H1 (cell line): ENCODE measurements around the gene NDUFAF3. TPM values are rescaled to one million over a fixed set of nuclear protein-coding genes. Genes with fewer than 3 reads are reported as not detected.

ENCODE experiments used
- CTCF ChIA-PET: fragments of 300-600 bp; sonication (Branson Sonifier 250); formaldehyde crosslinking; loops from one replicate; lab custom pipeline; 2021; ENCODE audit not compliant: partially characterized antibody; lab: Charles Lee
- POLR2A ChIA-PET: fragments of 300-600 bp; sonication (Branson Sonifier 250); formaldehyde crosslinking; loops from one replicate; lab custom pipeline; 2021; ENCODE audit warnings: inconsistent platforms; ENCODE audit not compliant: partially characterized antibody; lab: Charles Lee
- DNase-seq, 2 experiments: peaks; one replicate each; pipeline versions ENCODE4 v3.0.0 to v3.0.0-alpha.2; 2010 to 2022; ENCODE audit warnings: low spot score in 2 of 2, low read depth in 1 of 2, mixed read lengths in 1 of 2
- FAIRE-seq: peaks from 2 replicates; lab custom pipeline; 2011; peaks lifted over from hg19 to GRCh38; lab: Jason Lieb, UNC
- H2AFZ ChIP-seq: 2 replicates; pipeline ENCODE4 v1.8.1; 2012; ENCODE audit warnings: low read length, inconsistent platforms
- H2AK5ac ChIP-seq: 2 replicates; pipeline ENCODE4 v1.6.1; 2013; ENCODE audit warnings: low read depth, low read length
- H2BK120ac ChIP-seq: replicated peaks from 2 replicates; pipeline ENCODE3; 2013; ENCODE audit warnings: low read depth, low read length, inconsistent platforms
- H2BK12ac ChIP-seq: 2 replicates; pipeline ENCODE4 v1.6.1; 2013; ENCODE audit warnings: low read depth, low read length
- H2BK15ac ChIP-seq: 2 replicates; pipeline ENCODE4 v1.6.1; 2013; ENCODE audit warnings: low read length
- H2BK20ac ChIP-seq: 2 replicates; pipeline ENCODE4 v1.6.1; 2013; ENCODE audit warnings: low read length
- H2BK5ac ChIP-seq: 2 replicates; pipeline ENCODE4 v1.6.1; 2013; ENCODE audit warnings: low read depth, low read length
- H3K14ac ChIP-seq: 2 replicates; pipeline ENCODE4 v1.6.1; 2013; ENCODE audit warnings: inconsistent platforms; ENCODE audit not compliant: insufficient read length
- H3K18ac ChIP-seq: 2 replicates; pipeline ENCODE4 v1.6.1; 2013; ENCODE audit warnings: low read length; ENCODE audit errors: extremely low read depth
- H3K23ac ChIP-seq: 2 replicates; pipeline ENCODE4 v1.6.1; 2013; ENCODE audit warnings: inconsistent platforms; ENCODE audit not compliant: insufficient read length
- H3K23me2 ChIP-seq: 2 replicates; pipeline ENCODE4 v1.6.1; 2013; ENCODE audit warnings: low read depth, low read length
- H3K27ac ChIP-seq: 2 replicates; pipeline ENCODE4 v1.6.1; 2011; ENCODE audit warnings: low read depth, low read length, inconsistent platforms
- H3K27me3 ChIP-seq, 4 experiments: replicated peaks in 1 of 4; 1 replicate in 1 of 4; 2 replicates in 3 of 4; pipeline versions ENCODE4 v1.6.1 to v1.8.1; 2011 to 2013; ENCODE audit warnings: low read length in 3 of 4, mild to moderate bottlenecking in 3 of 4, inconsistent platforms in 2 of 4, mixed read lengths in 2 of 4, moderate library complexity in 1 of 4; ENCODE audit not compliant: control insufficient read depth in 3 of 4, insufficient read depth in 3 of 4; ENCODE audit errors: extremely low read depth in 1 of 4
- H3K36me3 ChIP-seq, 4 experiments: 2 replicates each; pipeline versions ENCODE4 v1.6.1 to v1.8.1; 2011 to 2013; ENCODE audit warnings: mild to moderate bottlenecking in 4 of 4, low read length in 3 of 4, moderate library complexity in 2 of 4, control low read depth in 1 of 4, inconsistent platforms in 1 of 4; ENCODE audit not compliant: insufficient read depth in 4 of 4, control insufficient read depth in 2 of 4
- H3K4ac ChIP-seq: replicated peaks from 2 replicates; pipeline ENCODE3; 2013; ENCODE audit warnings: low read length, low read depth, mixed read lengths, inconsistent platforms; ENCODE audit not compliant: insufficient read length
- H3K4me1 ChIP-seq, 4 experiments: replicated peaks in 1 of 4; 1 replicate in 1 of 4; 2 replicates in 3 of 4; pipeline versions ENCODE4 v1.6.1 to v1.8.1; 2011 to 2013; ENCODE audit warnings: low read length in 3 of 4, inconsistent platforms in 2 of 4, mixed read lengths in 1 of 4; ENCODE audit not compliant: insufficient read depth in 4 of 4, control insufficient read depth in 3 of 4
- H3K4me2 ChIP-seq, 2 experiments: 2 replicates each; pipeline versions ENCODE4 v1.6.1 to v1.8.1; 2011 to 2013; ENCODE audit warnings: low read depth in 2 of 2, low read length in 2 of 2, control low read depth in 1 of 2, inconsistent platforms in 1 of 2, mild to moderate bottlenecking in 1 of 2; ENCODE audit not compliant: insufficient read depth in 1 of 2
- H3K4me3 ChIP-seq, 4 experiments: fragments of 200-600, 300-600 bp in 1 of 4; sonication (generic), shearing (Covaris generic), sonication (Bioruptor Twin) in 1 of 4; 2 replicates each; pipeline versions ENCODE4 v1.5.1 to v1.8.1; 2011 to 2016; ENCODE audit warnings: low read length in 4 of 4, low read depth in 3 of 4, control low read depth in 2 of 4, inconsistent platforms in 2 of 4, mild to moderate bottlenecking in 2 of 4, mixed read lengths in 1 of 4, moderate library complexity in 1 of 4; ENCODE audit not compliant: insufficient read depth in 2 of 4; ENCODE audit errors: extremely low read depth in 1 of 4
- H3K56ac ChIP-seq: replicated peaks from 2 replicates; pipeline ENCODE3; 2013; ENCODE audit warnings: low read depth, mild to moderate bottlenecking, mixed read lengths, low read length, inconsistent platforms; ENCODE audit not compliant: insufficient read length
- H3K79me1 ChIP-seq: 2 replicates; pipeline ENCODE4 v1.6.1; 2013; ENCODE audit warnings: low read depth, low read length, control low read depth
- H3K79me2 ChIP-seq, 2 experiments: 2 replicates each; pipeline versions ENCODE4 v1.6.1 to v1.8.1; 2012 to 2013; ENCODE audit warnings: low read length in 2 of 2, mild to moderate bottlenecking in 2 of 2, inconsistent platforms in 1 of 2; ENCODE audit not compliant: insufficient read depth in 2 of 2, control insufficient read depth in 1 of 2
- H3K9ac ChIP-seq, 4 experiments: replicated peaks in 1 of 4; 1 replicate in 1 of 4; 2 replicates in 3 of 4; pipeline versions ENCODE4 v1.6.1 to v1.8.1; 2011 to 2013; ENCODE audit warnings: low read depth in 3 of 4, low read length in 3 of 4, control low read depth in 2 of 4, mild to moderate bottlenecking in 2 of 4, moderate library complexity in 2 of 4, inconsistent platforms in 1 of 4; ENCODE audit errors: extremely low read depth in 1 of 4
- H3K9me3 ChIP-seq, 2 experiments: 2 replicates each; pipeline versions ENCODE4 v1.6.1 to v1.8.1; 2012 to 2013; ENCODE audit warnings: mild to moderate bottlenecking in 2 of 2, moderate library complexity in 2 of 2, control low read depth in 1 of 2, inconsistent platforms in 1 of 2, low read depth in 1 of 2, low read length in 1 of 2, mixed read lengths in 1 of 2; ENCODE audit not compliant: insufficient read depth in 2 of 2
- H4K20me1 ChIP-seq, 2 experiments: replicated peaks in 1 of 2; 2 replicates each; pipeline versions ENCODE3 to v1.8.1; 2011 to 2013; ENCODE audit warnings: inconsistent platforms in 2 of 2, low read length in 2 of 2, mild to moderate bottlenecking in 1 of 2; ENCODE audit not compliant: insufficient read depth in 2 of 2, control insufficient read depth in 1 of 2
- H4K5ac ChIP-seq: 2 replicates; pipeline ENCODE4 v1.6.1; 2013; ENCODE audit warnings: low read length, low read depth, mixed read lengths, inconsistent platforms; ENCODE audit not compliant: insufficient read length
- H4K8ac ChIP-seq: 2 replicates; pipeline ENCODE4 v1.8.0; 2013; ENCODE audit warnings: mild to moderate bottlenecking, moderate library complexity, low read length, inconsistent platforms; ENCODE audit not compliant: insufficient read depth; ENCODE audit errors: extremely low read depth
- H4K91ac ChIP-seq: replicated peaks from 2 replicates; pipeline ENCODE3; 2013; ENCODE audit warnings: low read length, mixed read lengths, inconsistent platforms; ENCODE audit not compliant: insufficient read length
- EGR1 ChIP-seq: IDR thresholded peaks from 2 replicates; pipeline ENCODE4 v1.6.1; 2011; ENCODE audit warnings: low read depth, low read length, borderline replicate concordance
- HDAC2 ChIP-seq, 2 experiments: fragments of 300-600 bp in 1 of 2; sonication (generic) in 1 of 2; IDR thresholded peaks; 2 replicates each; pipeline ENCODE4 v1.6.1; 2011 to 2012; ENCODE audit warnings: low read depth in 2 of 2, low read length in 2 of 2, mild to moderate bottlenecking in 2 of 2, moderate library complexity in 2 of 2, borderline replicate concordance in 1 of 2, inconsistent platforms in 1 of 2
- POLR2A ChIP-seq, 2 experiments: IDR thresholded peaks; 1 replicate in 1 of 2; 2 replicates in 1 of 2; pipeline ENCODE4 v1.6.1; 2011; ENCODE audit warnings: low read depth in 2 of 2, low read length in 2 of 2, mild to moderate bottlenecking in 2 of 2; ENCODE audit errors: control extremely low read depth in 1 of 2
- SP1 ChIP-seq: IDR thresholded peaks from 2 replicates; pipeline ENCODE4 v1.6.1; 2011; ENCODE audit warnings: low read depth, low read length
- WGBS, 2 experiments: shearing (Covaris generic) in 1 of 2; methylation state at CpG; one replicate each; pipeline versions ENCODE4 v1.1.6 to v1.1.7; 2013 to 2015; ENCODE audit warnings: low lambda C conversion rate in 2 of 2, mixed read lengths in 2 of 2, inconsistent platforms in 1 of 2, low coverage in 1 of 2, missing lambda C conversion rate in 1 of 2; ENCODE audit not compliant: insufficient replicate concordance in 2 of 2, insufficient coverage in 1 of 2, insufficient read length in 1 of 2; ENCODE audit errors: extremely low coverage in 1 of 2, missing lambda C conversion rate in 1 of 2; 5-methylcytosine and 5-hydroxymethylcytosine counted together
- polyA plus RNA-seq, 7 experiments: library from polyadenylated mRNA; depleted of rRNA in 3 of 7; stranded (reverse) in 5 of 7; unstranded in 2 of 7; fragments of >200 nt in 5 of 7; fragments of 200-250 nt in 2 of 7; gene quantifications; 1 replicate in 5 of 7; 2 replicates in 1 of 7; 4 replicates in 1 of 7; pipeline versions ENCODE4 v1.2.1 to v1.2.3, GENCODE V29; 2011 to 2013; ENCODE audit warnings: missing spikeins in 2 of 7, mixed read lengths in 2 of 7
- total RNA-seq: library from RNA; stranded (reverse); fragmentation: NEBNext Ultra II Directional; extraction: Animal tissue kit (Norgen Biotek cat#: 25700); gene quantifications from 2 replicates; pipeline ENCODE4 v1.2.1, GENCODE V29; 2021

The NDUFAF3 gene
- total and polyA plus RNA-seq, 2 of the 8 experiments (the other 6 are each of a cell fraction or from before 2014, with no cell fraction given), result 27.8 to 45.5 TPM

DNA sequence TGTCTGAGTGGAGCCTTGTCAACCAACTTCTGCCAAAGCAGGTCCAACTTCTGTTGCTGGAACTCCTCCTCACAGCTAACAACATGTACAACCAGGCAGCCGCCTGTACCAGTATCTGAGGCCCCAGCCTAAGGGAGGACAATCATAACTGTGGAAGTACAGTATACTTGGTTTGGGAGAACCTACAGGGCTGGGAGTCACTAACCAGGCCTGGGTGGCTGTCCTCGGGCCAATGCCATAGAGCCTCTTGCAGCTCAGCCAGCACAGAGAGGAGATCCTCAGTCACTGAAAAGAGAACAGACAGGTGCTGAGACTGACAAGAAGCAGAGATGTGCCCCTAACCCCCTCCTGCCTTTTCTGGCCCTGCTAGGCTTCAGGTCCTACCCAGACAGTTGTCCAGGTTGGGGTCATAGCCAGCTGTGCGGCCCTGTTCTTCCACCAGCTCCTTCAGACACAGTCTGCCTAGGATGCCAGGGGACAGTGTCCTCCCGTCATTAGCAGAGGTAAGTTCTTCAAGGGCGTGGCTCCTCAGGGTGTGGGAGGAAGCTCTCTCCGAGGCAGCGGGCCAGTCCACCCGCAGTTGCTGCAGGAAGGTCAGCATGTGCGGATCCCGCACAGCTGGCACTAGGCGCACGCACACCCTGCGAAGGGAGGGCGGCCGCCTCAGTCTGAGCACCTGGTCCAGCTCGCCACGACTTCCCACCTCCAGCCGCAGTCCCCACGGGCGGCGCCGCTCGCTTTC lies 4.5 kb upstream of the NDUFAF3 start:
- 17% methylated on average over 23 of the region's 23 CpGs; no CpG with 5 or more reads in 1 of the 2 experiments for WGBS, 2 experiments
- Histone ChIP-seq H3K79me2 (peaks cover 0 to 23% of the 10 kb centered on the region in 2 experiments; a peak in 2 of 4 replicates), H3K79me1 (peaks cover 10% of the 10 kb centered on the region), H3K27me3 (no peaks in the 10 kb centered on the region), H2BK120ac (no peak overlapping the region), H3K23ac (no peak overlapping the region), H2BK15ac (no peak overlapping the region), H2AFZ (no peak overlapping the region), H3K23me2 (peaks cover 27% of the 10 kb centered on the region), H4K91ac (no peak overlapping the region), H3K27ac (0 out of 2 replicates have a peak overlapping the region, but pooled peaks have one; percentile 32), H3K9me3 (no peaks in the 10 kb centered on the region), H3K14ac (no peak overlapping the region), H3K4me3 (peak overlapping the region; percentile 44 to 77 (median 69)), H4K8ac (peak overlapping the region; percentile 93), H2BK12ac (no peak overlapping the region), H2BK20ac (no peak overlapping the region), H3K4me2 (peak overlapping the region; percentile 88 to 90), H4K5ac (no peak overlapping the region), H3K18ac (peak overlapping the region; percentile 71), H3K36me3 (peaks cover 11 to 39% (median 22%) of the 10 kb centered on the region in 4 experiments), H3K56ac (peak overlapping the region; percentile 37), H3K4me1 (peaks cover 0 to 15% (median 8%) of the 10 kb centered on the region in 4 experiments; a peak in 6 of 7 replicates), H2AK5ac (no peak overlapping the region), H2BK5ac (peak overlapping the region; percentile 90), H4K20me1 (peaks cover 28 to 30% of the 10 kb centered on the region in 2 experiments), H3K9ac (peak overlapping the region; percentile 36 to 54 (median 49)), H3K4ac (peak overlapping the region; percentile 80)
- FAIRE-seq (no peak), DNase-seq (peak in 1 of 2 experiments; percentile 61)
- ChIA-PET POLR2A (interaction anchor here (0.6 to 38.8 kb wide), 7 partner anchors 4 to 356 kb away, joined by 3 to 1518 read pairs (median 136); partner anchors contain the start of genes DALRD3, IMPDH2, NDUFAF3 and P4HTM), CTCF (interaction anchor here (1.2 to 24.3 kb wide), 4 partner anchors 13 to 153 kb away, joined by 4 to 467 read pairs (median 24); partner anchors contain the start of genes KLHDC8B, P4HTM, QRICH1 and WDR6)
- 0 out of 3 replicates have a peak, but pooled peaks of 1 of the 2 experiments have one; percentile 0 for TF ChIP-seq POLR2A (IDR thresholded peaks at IDR 0.05; ENCODE audit: control extremely low read depth in 1 of 2, low read depth in 2 of 2, low read length in 2 of 2)
- no peak for TF ChIP-seq SP1
- no peak for TF ChIP-seq EGR1
- TF ChIP-seq HDAC2 (IDR thresholded peaks at IDR 0.05; ENCODE audit: borderline replicate concordance in 1 of 2, low read depth in 2 of 2, low read length in 2 of 2), result no peak
